PFSK-1 (cell line): ENCODE results near the gene AMOTL1.

Experiments
- FOXP2 ChIP-seq: optimal IDR thresholded peaks from 2 replicates; pipeline ENCODE3; 2011; ENCODE audit warnings: borderline replicate concordance, control low read depth, inconsistent platforms; ENCODE audit not compliant: insufficient read depth; ENCODE audit errors: extremely low read length, extremely low read depth
- POLR2AphosphoS5 ChIP-seq: IDR thresholded peaks from 2 replicates; pipeline ENCODE4 v1.6.1; 2012; ENCODE audit warnings: low read depth, mild to moderate bottlenecking, control low read depth, low read length, moderate library complexity
- SIN3A ChIP-seq: IDR thresholded peaks from 2 replicates; pipeline ENCODE4 v1.6.1; 2012; ENCODE audit warnings: mild to moderate bottlenecking, low read length, moderate library complexity, borderline replicate concordance; ENCODE audit not compliant: insufficient read depth
- TAF1 ChIP-seq: IDR thresholded peaks from 2 replicates; pipeline ENCODE4 v1.6.1; 2012; ENCODE audit warnings: low read length, control low read depth, borderline replicate concordance; ENCODE audit not compliant: insufficient read depth
- TF ChIP-seq, protein P1 (sequence below), 2 experiments: IDR thresholded peaks; 2 replicates each; pipeline versions ENCODE4 v1.6.1 to v1.8.0; 2011 to 2012; ENCODE audit warnings: low read depth in 2 of 2, low read length in 2 of 2, control low read depth in 1 of 2, inconsistent platforms in 1 of 2, mild to moderate bottlenecking in 1 of 2, moderate library complexity in 1 of 2; ENCODE audit not compliant: insufficient read depth in 1 of 2

The AMOTL1 gene

DNA sequence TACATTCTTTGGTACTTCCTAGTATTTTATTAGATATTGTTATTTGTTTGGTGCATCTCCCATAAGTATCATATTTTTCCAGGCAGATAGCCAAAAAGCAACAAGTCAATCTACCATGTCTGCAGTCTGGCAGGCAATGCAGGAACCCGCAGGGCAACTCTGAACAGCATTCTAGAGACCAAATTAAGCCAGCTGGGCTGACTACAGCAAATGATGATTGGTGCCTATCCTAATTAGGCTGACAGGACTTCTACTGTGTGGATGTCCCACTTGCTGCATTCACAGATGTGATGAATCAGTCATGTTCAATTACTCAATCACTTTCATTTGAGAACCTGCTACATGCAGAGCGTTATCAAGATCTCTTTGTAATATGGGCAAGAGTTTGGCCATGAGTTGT is 40.3 kb upstream of the AMOTL1 start:
- TF ChIP-seq TAF1 (no peak), POLR2AphosphoS5 (no peak), FOXP2 (no peak), SIN3A (no peak)
- TF ChIP-seq, protein P1, sequence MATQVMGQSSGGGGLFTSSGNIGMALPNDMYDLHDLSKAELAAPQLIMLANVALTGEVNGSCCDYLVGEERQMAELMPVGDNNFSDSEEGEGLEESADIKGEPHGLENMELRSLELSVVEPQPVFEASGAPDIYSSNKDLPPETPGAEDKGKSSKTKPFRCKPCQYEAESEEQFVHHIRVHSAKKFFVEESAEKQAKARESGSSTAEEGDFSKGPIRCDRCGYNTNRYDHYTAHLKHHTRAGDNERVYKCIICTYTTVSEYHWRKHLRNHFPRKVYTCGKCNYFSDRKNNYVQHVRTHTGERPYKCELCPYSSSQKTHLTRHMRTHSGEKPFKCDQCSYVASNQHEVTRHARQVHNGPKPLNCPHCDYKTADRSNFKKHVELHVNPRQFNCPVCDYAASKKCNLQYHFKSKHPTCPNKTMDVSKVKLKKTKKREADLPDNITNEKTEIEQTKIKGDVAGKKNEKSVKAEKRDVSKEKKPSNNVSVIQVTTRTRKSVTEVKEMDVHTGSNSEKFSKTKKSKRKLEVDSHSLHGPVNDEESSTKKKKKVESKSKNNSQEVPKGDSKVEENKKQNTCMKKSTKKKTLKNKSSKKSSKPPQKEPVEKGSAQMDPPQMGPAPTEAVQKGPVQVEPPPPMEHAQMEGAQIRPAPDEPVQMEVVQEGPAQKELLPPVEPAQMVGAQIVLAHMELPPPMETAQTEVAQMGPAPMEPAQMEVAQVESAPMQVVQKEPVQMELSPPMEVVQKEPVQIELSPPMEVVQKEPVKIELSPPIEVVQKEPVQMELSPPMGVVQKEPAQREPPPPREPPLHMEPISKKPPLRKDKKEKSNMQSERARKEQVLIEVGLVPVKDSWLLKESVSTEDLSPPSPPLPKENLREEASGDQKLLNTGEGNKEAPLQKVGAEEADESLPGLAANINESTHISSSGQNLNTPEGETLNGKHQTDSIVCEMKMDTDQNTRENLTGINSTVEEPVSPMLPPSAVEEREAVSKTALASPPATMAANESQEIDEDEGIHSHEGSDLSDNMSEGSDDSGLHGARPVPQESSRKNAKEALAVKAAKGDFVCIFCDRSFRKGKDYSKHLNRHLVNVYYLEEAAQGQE (IDR thresholded peaks at IDR 0.05; ENCODE audit: insufficient read depth in 1 of 2, low read depth in 2 of 2, low read length in 2 of 2) = no peak

DNA sequence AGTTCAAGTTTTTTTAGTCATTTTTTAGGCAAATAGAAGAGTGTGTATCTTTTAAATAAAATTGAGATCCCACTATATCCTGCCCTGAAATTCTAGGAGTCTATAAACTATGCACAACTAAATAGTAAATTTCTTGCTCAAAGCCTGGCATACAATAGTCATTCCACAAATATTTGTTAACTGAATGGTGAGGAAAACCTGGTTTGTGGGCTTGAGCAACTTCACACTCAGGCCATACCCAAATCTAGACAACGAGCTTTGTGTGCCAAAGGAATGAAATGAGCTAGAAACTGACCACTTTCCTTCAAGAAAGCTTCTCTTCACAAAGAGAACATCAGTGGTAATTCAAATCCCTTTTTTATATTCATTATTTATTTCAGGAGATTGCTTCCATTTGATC is 39.6 kb upstream of the AMOTL1 start:
- TF ChIP-seq FOXP2 = no peak
- TF ChIP-seq, protein P1 (IDR thresholded peaks at IDR 0.05; ENCODE audit: insufficient read depth in 1 of 2, low read depth in 2 of 2, low read length in 2 of 2) = no peak
- TF ChIP-seq SIN3A = no peak
- no peak for TF ChIP-seq TAF1
- no peak for TF ChIP-seq POLR2AphosphoS5

DNA sequence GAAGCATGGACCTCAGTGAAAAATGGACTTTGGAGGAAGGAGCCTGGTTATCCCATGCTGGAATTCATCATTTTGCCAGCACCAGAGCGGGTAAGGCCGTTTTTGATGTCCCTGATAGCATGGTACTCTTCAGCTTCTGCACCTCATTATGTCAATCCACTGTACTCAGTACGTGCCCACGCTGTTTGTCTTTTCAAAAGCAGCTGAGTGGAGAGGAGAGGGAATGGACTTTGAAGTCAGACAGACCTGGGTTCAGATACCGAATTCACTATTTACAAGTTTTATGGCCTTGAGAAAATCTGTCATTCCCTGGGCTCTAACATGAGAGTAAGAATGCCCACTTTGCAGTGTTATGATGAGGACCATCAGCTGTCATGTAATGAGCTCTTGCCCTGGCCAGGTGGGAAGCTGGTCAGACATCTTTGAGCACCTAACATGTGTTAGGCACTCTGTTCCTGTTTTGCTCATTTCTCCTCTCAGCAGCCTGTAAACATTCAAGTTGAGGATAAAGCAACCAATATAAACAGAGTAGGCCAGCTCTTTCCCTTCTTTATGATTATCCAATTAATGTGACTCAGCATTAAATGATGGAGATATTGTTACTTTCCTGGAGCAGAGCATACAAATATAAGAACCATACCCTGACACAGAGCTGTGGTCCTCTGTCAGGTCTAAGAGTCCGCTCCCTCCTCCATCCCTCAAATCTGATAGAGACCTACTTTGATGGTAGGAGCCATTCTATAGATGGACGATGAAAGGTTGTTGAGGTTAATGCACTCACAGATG is 39.0 kb upstream of the AMOTL1 start:
- no peak for TF ChIP-seq TAF1
- no peak for TF ChIP-seq POLR2AphosphoS5
- no peak for TF ChIP-seq SIN3A
- no peak for TF ChIP-seq FOXP2
- TF ChIP-seq, protein P1 (IDR thresholded peaks at IDR 0.05; ENCODE audit: insufficient read depth in 1 of 2, low read depth in 2 of 2, low read length in 2 of 2) = no peak

DNA sequence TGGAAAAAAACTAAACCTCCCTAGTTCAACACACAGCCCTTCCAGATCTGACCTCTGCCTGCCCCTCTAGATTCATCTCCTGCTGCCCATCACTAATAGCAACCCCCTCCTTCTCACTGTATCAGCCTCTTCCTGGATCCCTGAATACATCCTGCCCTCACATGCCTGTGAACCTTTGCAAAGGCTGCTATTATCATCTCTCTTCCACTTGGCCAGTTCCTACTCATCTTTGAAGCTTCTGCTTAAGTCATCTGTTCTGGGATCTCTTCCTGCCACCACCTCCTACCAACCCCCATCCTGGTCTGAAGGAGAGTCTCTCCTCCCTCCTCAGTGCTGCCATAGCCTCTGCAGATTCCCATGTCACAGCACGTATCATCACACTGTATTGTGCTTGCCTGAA is 38.0 kb upstream of the AMOTL1 start:
- TF ChIP-seq SIN3A (no peak), TAF1 (no peak), POLR2AphosphoS5 (no peak), FOXP2 (no peak)
- TF ChIP-seq, protein P1 (IDR thresholded peaks at IDR 0.05; ENCODE audit: insufficient read depth in 1 of 2, low read depth in 2 of 2, low read length in 2 of 2) = no peak
